OCI-LY1 (cell line): ENCODE measurements around the gene ZNF507.
A peak's percentile ranks its signal among the peaks of the same experiment; 100 is the strongest.

Experiments used
- H2AFZ ChIP-seq: fragments of 200-600 bp; sonication (generic), shearing (Covaris generic); 2 replicates; pipeline ENCODE4 v1.6.0; 2014; ENCODE audit warnings: antibody characterized with exemption, mild to moderate bottlenecking, low read length
- H3F3A ChIP-seq: fragments of 200-600 bp; sonication (generic), shearing (Covaris generic); 2 replicates; pipeline ENCODE4 v1.6.0; 2014; ENCODE audit warnings: mild to moderate bottlenecking, antibody characterized with exemption, low read length, moderate library complexity; ENCODE audit not compliant: insufficient read depth
- H3K27ac ChIP-seq: fragments of 200-600 bp; sonication (generic); 2 replicates; pipeline ENCODE4 v1.5.1; 2014; ENCODE audit warnings: low read length, mixed run types, mild to moderate bottlenecking, low read depth; ENCODE audit not compliant: poor library complexity, severe bottlenecking
- H3K27me3 ChIP-seq: fragments of 200-600 bp; sonication (generic); 2 replicates; pipeline ENCODE4 v1.6.0; 2014; ENCODE audit warnings: antibody characterized with exemption, mild to moderate bottlenecking, low read length, moderate library complexity; ENCODE audit not compliant: insufficient read depth
- H3K36me3 ChIP-seq: fragments of 200-600 bp; sonication (generic); 2 replicates; pipeline ENCODE4 v1.6.1; 2014; ENCODE audit warnings: mild to moderate bottlenecking, antibody characterized with exemption, low read length, moderate library complexity, mixed read lengths; ENCODE audit not compliant: insufficient read depth
- H3K4me1 ChIP-seq: fragments of 200-600 bp; sonication (generic); 2 replicates; pipeline ENCODE4 v1.5.1; 2014; ENCODE audit warnings: mild to moderate bottlenecking, low read length, moderate library complexity; ENCODE audit not compliant: insufficient read depth, severe bottlenecking
- H3K4me2 ChIP-seq: fragments of 200-600 bp; sonication (generic), shearing (Covaris generic); 2 replicates; pipeline ENCODE4 v1.6.1; 2014; ENCODE audit warnings: low read length
- H3K4me3 ChIP-seq: fragments of 200-600 bp; sonication (generic); 2 replicates; pipeline ENCODE4 v1.5.1; 2014; ENCODE audit warnings: low read length, low read depth, mild to moderate bottlenecking, mixed read lengths; ENCODE audit not compliant: poor library complexity, severe bottlenecking
- H3K79me2 ChIP-seq: fragments of 200-600 bp; shearing (Covaris generic); 2 replicates; pipeline ENCODE4 v1.6.1; 2016; ENCODE audit warnings: mixed run types, low read length, mixed read lengths; ENCODE audit not compliant: insufficient read depth
- H3K9ac ChIP-seq: fragments of 200-600 bp; sonication (generic), shearing (Covaris generic); 2 replicates; pipeline ENCODE4 v1.6.1; 2014; ENCODE audit warnings: mild to moderate bottlenecking, low read length, mixed read lengths
- H3K9me2 ChIP-seq: fragments of 200-600 bp; sonication (generic), shearing (Covaris generic); 2 replicates; pipeline ENCODE4 v1.6.1; 2014; ENCODE audit warnings: low read depth, mild to moderate bottlenecking, low read length, mixed read lengths
- H3K9me3 ChIP-seq: fragments of 200-600 bp; shearing (Covaris generic); 2 replicates; pipeline ENCODE4 v1.6.1; 2014; ENCODE audit warnings: low read length, mixed read lengths
- H4K20me1 ChIP-seq: fragments of 200-600 bp; sonication (generic), shearing (Covaris generic); 2 replicates; pipeline ENCODE4 v1.6.0; 2016; ENCODE audit warnings: mild to moderate bottlenecking, low read length; ENCODE audit not compliant: insufficient read depth
- EZH2 ChIP-seq: fragments of 200-600 bp; sonication (generic), shearing (Covaris generic); IDR thresholded peaks from 2 replicates; pipeline ENCODE4 v1.8.0; 2017; ENCODE audit warnings: borderline replicate concordance, mixed run types, mild to moderate bottlenecking, antibody characterized with exemption, low read length, moderate library complexity, mixed read lengths
- TF ChIP-seq, protein P1 (sequence below): fragments of 200-600 bp; sonication (generic), shearing (Covaris generic); IDR thresholded peaks from 2 replicates; pipeline ENCODE4 v1.5.1; 2017; ENCODE audit warnings: mild to moderate bottlenecking, antibody characterized with exemption, low read length, moderate library complexity, mixed read lengths

Gene ZNF507

DNA sequence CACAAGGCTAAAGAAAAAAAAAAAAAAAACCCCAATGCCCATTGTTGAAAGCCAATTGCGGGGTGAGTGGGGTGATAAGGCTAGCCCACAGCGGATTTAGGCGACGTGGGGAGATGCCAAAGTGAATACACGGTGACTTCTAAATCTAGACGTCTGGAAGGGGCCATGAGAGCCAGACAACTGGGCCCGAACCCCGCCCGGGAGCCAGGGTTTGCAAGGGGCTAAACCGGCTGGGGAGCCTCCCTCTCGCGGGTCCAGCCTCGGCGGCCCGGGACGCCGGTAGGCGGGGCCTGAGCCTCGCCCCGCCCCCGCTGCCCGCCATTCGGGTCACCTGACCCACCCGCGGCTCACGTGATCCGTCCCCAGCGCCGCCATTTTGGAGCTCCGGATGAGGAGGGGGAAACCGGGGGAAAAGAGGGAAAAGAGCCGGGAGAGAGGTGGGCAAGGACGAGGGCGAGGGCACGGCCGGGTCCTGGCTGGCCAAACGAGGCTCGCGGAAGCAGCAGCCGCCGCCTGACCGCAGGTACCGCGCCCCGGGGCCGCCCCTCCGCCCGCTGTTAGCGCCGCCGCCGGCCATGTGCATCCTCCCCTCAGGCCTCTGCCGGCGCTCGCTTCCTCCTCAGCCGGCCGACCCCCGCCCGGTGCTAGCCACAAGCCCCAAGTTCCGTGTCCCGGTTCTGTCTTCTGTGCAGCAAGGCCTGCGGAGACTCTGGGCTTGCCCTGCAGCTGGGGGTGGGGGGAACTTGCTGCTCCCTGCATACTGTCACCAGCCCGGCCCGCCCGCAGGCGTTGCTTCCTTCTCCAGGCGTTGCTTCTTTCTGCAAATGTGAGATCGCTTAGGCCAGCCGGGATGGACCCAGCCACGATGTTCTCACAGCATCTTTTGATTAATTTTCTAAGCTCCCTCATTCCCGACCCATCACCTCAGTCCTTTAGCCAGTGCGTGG is at the start of gene ZNF507:
Gene ZNF507, plus strand, starts transcription at position 350 of the 947 bp plus-strand sequence. CDS start 7,221 bp downstream, outside the sequence.
- H3K27ac ChIP-seq = peak within 1 kb of the TSS; percentile 14
- no peaks in the 10 kb centered on the region for H3K9me2 ChIP-seq
- peak within 1 kb of the TSS; percentile 81 for H3K4me3 ChIP-seq
- H3K9ac ChIP-seq = peak within 1 kb of the TSS; percentile 82
- TF ChIP-seq, protein P1, sequence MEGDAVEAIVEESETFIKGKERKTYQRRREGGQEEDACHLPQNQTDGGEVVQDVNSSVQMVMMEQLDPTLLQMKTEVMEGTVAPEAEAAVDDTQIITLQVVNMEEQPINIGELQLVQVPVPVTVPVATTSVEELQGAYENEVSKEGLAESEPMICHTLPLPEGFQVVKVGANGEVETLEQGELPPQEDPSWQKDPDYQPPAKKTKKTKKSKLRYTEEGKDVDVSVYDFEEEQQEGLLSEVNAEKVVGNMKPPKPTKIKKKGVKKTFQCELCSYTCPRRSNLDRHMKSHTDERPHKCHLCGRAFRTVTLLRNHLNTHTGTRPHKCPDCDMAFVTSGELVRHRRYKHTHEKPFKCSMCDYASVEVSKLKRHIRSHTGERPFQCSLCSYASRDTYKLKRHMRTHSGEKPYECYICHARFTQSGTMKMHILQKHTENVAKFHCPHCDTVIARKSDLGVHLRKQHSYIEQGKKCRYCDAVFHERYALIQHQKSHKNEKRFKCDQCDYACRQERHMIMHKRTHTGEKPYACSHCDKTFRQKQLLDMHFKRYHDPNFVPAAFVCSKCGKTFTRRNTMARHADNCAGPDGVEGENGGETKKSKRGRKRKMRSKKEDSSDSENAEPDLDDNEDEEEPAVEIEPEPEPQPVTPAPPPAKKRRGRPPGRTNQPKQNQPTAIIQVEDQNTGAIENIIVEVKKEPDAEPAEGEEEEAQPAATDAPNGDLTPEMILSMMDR = peak; percentile 3; the same call in 1 of the 2 replicates
- no peak for TF ChIP-seq EZH2
- H3K27me3 ChIP-seq = no peaks in the 10 kb centered on the region
- H2AFZ ChIP-seq = peak within 1 kb of the TSS; percentile 94
- H3K79me2 ChIP-seq = peaks cover 26% of the 10 kb centered on the region
- H3K36me3 ChIP-seq = peaks cover 33% of the 10 kb centered on the region
- H3K4me2 ChIP-seq = peak within 1 kb of the TSS; percentile 81
- no peaks in the 10 kb centered on the region for H3K9me3 ChIP-seq
- no peaks in the 10 kb centered on the region for H3F3A ChIP-seq
- H4K20me1 ChIP-seq = no peaks in the 10 kb centered on the region
- H3K4me1 ChIP-seq = peaks cover 18% of the 10 kb centered on the region

DNA sequence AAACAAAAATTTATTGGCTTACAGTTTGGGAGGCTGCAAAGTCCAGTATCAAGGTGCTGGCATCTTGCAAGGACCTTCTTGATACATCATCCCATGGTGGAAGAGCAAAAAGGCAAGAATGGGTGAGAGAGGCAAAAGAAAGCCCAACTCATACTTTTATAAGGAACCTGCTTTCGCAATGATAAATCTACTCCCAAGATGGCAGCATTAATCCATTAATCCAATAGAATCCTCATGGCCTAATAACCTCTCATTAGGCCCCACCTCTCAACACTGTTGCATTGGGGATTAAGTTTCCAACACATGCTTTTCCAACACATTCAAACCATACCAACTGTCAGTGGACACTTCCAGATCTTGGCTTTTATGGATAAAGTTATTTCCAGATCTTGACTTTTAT is 48.7 kb upstream of the ZNF507 start:
- H3K36me3 ChIP-seq = no peaks in the 10 kb centered on the region
- no peaks in the 10 kb centered on the region for H3K79me2 ChIP-seq
- H3K9me2 ChIP-seq = no peaks in the 10 kb centered on the region
- no peaks in the 10 kb centered on the region for H3K27me3 ChIP-seq
- TF ChIP-seq, protein P1 = no peak
- TF ChIP-seq EZH2 = no peak
- H3F3A ChIP-seq = no peaks in the 10 kb centered on the region
- H3K9ac ChIP-seq = no peak overlapping the region
- H2AFZ ChIP-seq = no peak overlapping the region
- no peaks in the 10 kb centered on the region for H3K4me1 ChIP-seq
- H3K9me3 ChIP-seq = 0 out of 2 replicates have a peak, but pooled peaks cover 2% of the 10 kb centered on the region
- no peak overlapping the region for H3K4me2 ChIP-seq
- no peaks in the 10 kb centered on the region for H4K20me1 ChIP-seq
- no peak overlapping the region for H3K4me3 ChIP-seq
- H3K27ac ChIP-seq = no peak overlapping the region

DNA sequence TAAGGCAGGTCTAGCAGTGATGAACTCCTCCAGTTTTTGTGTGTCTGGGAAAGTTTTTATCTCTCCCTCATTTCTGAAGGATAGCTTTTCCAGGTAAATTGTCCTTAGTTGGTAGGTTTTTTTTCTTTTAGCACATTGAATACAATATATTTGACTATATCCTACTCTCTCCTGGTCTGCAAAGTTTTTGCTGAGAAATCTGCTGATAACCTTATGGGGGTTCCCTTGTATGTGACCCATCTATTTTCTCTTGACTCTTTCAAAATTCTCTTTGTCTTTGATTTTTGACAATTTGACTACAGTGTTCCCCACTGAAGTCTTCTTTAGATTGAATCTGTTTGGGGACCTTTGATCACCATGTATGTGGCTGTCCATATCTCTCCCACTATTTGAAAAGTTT is 42.6 kb upstream of the ZNF507 start:
- no peaks in the 10 kb centered on the region for H4K20me1 ChIP-seq
- H3K4me2 ChIP-seq = no peak overlapping the region
- no peak overlapping the region for H3K4me3 ChIP-seq
- H3K27me3 ChIP-seq = no peaks in the 10 kb centered on the region
- H3K9me2 ChIP-seq = no peaks in the 10 kb centered on the region
- H3K36me3 ChIP-seq = no peaks in the 10 kb centered on the region
- H3K79me2 ChIP-seq = no peaks in the 10 kb centered on the region
- no peaks in the 10 kb centered on the region for H3F3A ChIP-seq
- TF ChIP-seq, protein P1 = no peak
- no peak for TF ChIP-seq EZH2
- no peak overlapping the region for H3K27ac ChIP-seq
- H3K9me3 ChIP-seq = 0 out of 2 replicates have a peak, but pooled peaks cover 2% of the 10 kb centered on the region
- H2AFZ ChIP-seq = no peak overlapping the region
- no peak overlapping the region for H3K9ac ChIP-seq
- H3K4me1 ChIP-seq = no peaks in the 10 kb centered on the region
